GM10266 (cell line): ENCODE data around the gene CST7.

ENCODE experiments used
- DNase-seq: peaks from one replicate; pipeline ENCODE4 v3.0.0; 2012; ENCODE audit errors: extremely low spot score
- CTCF ChIP-seq: IDR thresholded peaks from 2 replicates; pipeline ENCODE4 v1.5.1; 2012; ENCODE audit warnings: mild to moderate bottlenecking, low read depth; ENCODE audit not compliant: control insufficient read depth, insufficient read depth; ENCODE audit errors: missing control alignments

Gene CST7

DNA sequence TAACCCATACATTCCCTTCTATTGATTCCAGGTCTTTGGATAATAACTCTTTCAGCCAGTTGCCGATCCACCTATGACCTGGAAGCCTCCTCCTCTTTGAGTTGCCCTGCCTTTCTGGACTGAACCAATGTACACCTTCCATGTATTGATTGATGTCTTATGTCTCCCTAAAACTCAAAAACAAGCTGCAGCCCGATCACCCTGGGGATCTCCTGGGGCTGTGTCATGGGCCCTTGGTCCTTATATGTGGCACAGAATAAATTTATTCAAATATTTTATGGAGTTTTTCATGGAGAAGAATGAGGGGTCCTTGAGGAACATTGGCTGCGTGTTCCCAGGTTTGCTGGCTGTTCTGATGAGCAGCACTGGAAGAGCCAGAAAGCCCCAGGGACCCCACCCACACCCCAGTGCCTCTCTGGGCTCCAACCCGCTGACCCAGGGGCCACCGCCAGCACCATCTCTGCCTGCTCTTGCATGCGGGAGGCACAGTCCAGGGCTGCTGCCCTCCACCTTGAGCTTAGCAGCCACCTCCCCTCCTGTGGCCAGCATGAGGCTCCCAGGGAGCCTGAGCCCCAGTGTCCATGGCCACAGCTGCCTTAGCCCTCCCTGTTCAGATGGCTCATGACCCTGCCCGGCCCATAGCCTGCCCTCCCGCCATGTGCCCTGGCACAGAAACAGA, 36.5 kb upstream of the CST7 start:
- no peak for TF ChIP-seq CTCF
- no peak for DNase-seq

DNA sequence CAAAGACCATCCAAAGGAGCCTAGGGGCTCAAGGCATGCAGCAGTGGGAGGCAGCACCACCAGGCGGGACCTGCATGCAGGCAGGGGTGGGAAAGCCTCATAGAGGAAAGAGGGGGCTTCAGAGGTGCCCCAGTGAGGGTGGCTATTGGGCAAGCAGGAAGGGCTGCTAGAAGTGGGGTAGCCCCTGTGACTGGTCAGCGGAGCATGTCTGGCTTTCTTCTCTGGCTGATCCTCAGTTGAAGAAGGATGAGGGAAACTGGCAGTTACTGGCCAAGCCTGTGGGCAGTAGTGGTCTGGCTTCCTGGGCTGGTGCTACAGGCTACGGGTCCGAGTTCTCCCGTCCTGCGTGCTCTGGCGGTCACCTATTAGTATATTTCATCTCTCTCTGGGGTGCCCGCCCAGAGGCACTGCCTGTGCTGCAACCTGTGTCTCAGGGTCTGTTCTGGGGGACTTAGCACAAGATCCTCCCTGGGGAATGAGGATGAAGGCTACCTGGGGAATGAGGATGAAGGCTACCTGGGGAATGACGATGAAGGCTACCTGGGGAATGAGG, 35.9 kb upstream of the CST7 start:
- TF ChIP-seq CTCF: no peak
- no peak for DNase-seq

DNA sequence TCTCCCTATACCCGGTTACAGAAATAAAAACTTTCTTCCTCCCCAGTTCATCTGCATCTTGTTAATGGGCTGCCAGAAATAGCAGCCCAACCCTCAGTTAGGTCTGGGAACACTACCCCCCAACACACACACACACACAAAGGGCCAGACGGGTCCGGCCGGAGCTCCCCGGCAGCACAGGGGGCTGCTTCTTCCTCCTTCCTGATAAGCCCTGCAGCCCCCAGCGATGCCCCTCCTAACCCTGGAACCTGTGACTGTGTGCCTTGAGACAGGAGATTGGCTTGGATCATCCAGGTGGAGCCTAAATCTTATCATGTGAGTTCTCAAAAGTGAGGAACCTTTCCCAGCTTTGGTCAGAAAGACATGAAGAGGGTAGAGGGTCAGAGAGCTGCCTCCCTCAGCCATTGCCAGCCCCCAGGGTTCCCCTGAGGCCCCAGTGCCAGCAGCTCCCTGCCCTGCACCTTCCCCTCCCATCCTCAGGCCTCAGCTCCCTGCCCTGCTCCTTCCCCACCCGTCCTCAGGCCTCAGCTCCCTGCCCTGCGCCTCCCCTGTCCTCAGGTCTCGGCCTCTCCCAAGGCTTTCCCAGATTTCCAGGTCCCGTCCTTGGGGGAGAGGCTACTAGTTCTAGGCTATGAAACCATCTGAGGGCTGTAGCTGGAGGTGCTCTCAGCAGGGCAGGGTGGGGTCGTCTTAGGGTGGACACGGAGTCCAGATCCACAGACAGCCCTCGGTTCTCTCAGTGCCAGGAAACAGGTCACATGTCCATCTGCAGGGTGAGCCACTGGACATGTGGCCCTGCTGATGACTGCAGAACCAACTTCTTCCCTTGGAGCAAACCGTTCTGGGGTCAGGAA, 34.5 kb upstream of the CST7 start:
- DNase-seq: no peak
- no peak for TF ChIP-seq CTCF

DNA sequence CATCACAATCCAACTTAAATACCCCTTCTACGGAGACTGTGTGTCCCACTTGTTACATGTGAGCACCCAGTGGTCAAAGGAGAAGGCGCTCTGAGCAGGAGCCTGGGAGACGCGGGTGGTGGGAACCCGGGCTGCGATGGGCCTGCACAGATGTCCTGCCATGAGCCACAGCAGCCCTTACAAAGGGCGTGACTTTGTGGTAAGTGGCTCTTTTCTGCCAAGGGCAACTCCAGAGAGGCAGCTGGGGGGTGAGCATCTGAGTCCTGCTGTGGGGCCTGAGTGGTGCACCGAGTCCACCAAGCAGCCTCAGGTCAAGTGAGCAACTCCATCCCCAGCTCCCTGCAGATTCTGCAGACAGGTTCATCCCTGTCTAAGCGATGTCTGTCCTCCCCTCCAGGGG, 33.6 kb upstream of the CST7 start:
- TF ChIP-seq CTCF: no peak
- DNase-seq: no peak

DNA sequence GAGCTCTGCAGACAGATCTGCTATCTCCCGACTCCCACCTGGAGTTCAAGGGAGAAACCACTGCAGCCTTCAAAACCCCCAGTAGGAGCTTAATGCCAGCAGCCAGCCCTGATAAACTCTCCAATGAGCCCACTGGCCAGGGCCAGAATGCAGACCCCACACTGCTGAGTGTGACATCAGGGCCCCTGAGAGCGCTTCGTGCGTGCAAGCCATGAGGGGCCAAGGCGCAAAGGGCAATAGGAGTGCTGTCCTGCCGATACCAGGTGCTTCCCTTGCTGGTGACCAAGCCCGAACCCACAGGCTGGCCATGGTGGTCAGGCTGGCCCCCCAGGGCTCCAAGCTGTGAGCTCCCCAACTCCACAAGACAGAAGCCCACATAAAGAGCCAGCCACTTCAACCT, 33.2 kb upstream of the CST7 start:
- no peak for TF ChIP-seq CTCF
- DNase-seq: no peak

- no peak for TF ChIP-seq CTCF
Observed at GRCh38 chr20:24916412-24916811, 32.7 kb upstream of the CST7 start.

GRCh38 chr20:24917056-24917455, 32.0 kb upstream of the CST7 start:
- no peak for DNase-seq
- no peak for TF ChIP-seq CTCF

More at GRCh38 chr20:24916412-24916811, 32.7 kb upstream of the CST7 start:
- no peak for DNase-seq
